ENCODE results near the gene CCDC182.

CCDC182 gene

DNA sequence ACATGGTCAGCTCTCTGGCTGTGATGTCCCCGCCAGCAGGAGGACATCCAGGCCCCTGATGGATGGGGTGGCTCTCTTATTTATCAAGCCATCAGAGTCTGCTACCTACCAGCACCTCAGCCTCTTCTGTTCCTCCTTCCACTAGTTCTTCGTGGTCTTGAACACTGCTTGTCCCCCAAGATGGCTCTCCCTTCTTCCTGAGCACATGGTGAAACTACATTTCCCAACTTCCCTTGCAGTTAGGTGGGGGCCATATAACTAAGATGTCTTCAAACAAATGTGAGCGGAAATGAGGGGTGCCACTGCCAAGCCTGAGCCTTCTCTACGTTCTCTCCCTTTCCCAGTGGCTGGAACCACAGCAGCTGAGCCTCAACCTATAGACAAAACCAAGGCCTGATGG is 29.8 kb upstream of the CCDC182 start:
- no peak overlapping the region for H3K4me3 ChIP-seq (replicated peaks; ENCODE audit: low read depth, low read length)
- TF ChIP-seq, protein P1, sequence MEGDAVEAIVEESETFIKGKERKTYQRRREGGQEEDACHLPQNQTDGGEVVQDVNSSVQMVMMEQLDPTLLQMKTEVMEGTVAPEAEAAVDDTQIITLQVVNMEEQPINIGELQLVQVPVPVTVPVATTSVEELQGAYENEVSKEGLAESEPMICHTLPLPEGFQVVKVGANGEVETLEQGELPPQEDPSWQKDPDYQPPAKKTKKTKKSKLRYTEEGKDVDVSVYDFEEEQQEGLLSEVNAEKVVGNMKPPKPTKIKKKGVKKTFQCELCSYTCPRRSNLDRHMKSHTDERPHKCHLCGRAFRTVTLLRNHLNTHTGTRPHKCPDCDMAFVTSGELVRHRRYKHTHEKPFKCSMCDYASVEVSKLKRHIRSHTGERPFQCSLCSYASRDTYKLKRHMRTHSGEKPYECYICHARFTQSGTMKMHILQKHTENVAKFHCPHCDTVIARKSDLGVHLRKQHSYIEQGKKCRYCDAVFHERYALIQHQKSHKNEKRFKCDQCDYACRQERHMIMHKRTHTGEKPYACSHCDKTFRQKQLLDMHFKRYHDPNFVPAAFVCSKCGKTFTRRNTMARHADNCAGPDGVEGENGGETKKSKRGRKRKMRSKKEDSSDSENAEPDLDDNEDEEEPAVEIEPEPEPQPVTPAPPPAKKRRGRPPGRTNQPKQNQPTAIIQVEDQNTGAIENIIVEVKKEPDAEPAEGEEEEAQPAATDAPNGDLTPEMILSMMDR (IDR thresholded peaks at IDR 0.05; ENCODE audit: low read depth, low read length, missing control alignments): no peak
- no peak for DNase-seq (ENCODE audit: extremely low read depth, low read depth)

GRCh38 chr17:57773557-57773956 is 28.5 kb upstream of the CCDC182 start:
- H3K4me3 ChIP-seq (replicated peaks; ENCODE audit: low read depth, low read length): no peak overlapping the region
- TF ChIP-seq, protein P1 (IDR thresholded peaks at IDR 0.05; ENCODE audit: low read depth, low read length, missing control alignments): no peak
- DNase-seq (ENCODE audit: extremely low read depth, low read depth): no peak

- TF ChIP-seq, protein P1 (IDR thresholded peaks at IDR 0.05; ENCODE audit: low read depth, low read length, missing control alignments): no peak
- no peak for DNase-seq (ENCODE audit: extremely low read depth, low read depth)
- no peak overlapping the region for H3K4me3 ChIP-seq (replicated peaks; ENCODE audit: low read depth, low read length)
These were observed 27.7 kb upstream of the CCDC182 start for GRCh38 chr17:57772774-57773173.

GRCh38 chr17:57767561-57767960 is 22.5 kb upstream of the CCDC182 start:
- TF ChIP-seq, protein P1 (IDR thresholded peaks at IDR 0.05; ENCODE audit: low read depth, low read length, missing control alignments): no peak
- H3K4me3 ChIP-seq (replicated peaks; ENCODE audit: low read depth, low read length): no peak overlapping the region
- DNase-seq (ENCODE audit: extremely low read depth, low read depth): no peak

GRCh38 chr17:57766318-57766943 is 21.3 kb upstream of the CCDC182 start:
- TF ChIP-seq, protein P1 (IDR thresholded peaks at IDR 0.05; ENCODE audit: low read depth, low read length, missing control alignments): no peak
- no peak for DNase-seq (ENCODE audit: extremely low read depth, low read depth)
- no peak overlapping the region for H3K4me3 ChIP-seq (replicated peaks; ENCODE audit: low read depth, low read length)

DNA sequence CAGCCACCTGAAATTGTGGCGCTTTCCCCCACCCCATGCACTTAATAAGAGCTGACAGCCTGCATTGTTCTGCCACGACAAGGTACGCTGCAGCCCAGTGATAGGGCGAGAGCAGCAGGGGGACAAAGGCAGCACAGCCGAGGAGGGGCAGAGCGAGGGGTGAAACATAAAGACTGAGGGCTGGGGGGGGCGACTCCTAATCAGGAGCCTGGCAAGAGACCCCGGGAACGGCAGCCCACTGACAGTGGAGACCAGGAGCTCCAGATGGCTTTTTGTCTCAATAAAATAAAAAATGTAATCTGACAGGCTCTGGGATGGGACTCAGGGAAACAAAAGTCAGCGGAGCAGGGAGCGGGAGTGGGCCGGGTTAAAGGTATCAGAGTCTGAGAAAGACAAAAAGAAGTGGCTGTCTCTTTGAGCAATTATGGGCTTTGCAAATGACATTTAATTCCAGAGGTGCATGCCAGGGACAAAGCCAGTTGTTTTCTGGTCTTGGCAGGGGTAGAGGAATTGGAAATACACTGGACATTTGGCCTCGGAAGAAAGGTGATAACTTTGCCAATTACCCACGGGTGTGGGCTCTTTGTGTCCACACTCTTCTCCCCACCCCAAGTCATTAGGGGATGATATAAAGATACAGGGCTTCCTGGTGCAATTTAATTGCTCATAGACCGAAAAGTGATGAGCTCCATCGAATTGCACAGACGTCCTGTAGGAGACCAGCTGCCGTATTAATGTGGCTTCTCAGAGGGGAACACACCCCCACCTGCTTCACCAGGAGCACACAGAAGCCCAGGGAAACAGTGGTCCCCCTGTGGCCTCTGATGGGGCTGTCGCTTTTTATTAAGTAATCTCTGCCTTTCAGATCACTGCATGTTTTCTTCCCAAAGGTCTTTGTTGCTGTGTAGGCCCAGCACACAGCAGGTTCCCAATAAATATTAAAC is 17.6 kb upstream of the CCDC182 start:
- H3K4me3 ChIP-seq (replicated peaks; ENCODE audit: low read depth, low read length): no peak overlapping the region
- DNase-seq (ENCODE audit: extremely low read depth, low read depth): no peak
- TF ChIP-seq, protein P1 (IDR thresholded peaks at IDR 0.05; ENCODE audit: low read depth, low read length, missing control alignments): no peak

Data from HFF-Myc (cell line).